HL-60/S4 (cell line): ENCODE measurements around the gene ANKZF1.

Source experiments
- in situ Hi-C: fragments of 300-500 bp; cut with MboI; formaldehyde crosslinking; loops from 2 replicates; pipeline ENCODE4 v1.14.3; 2022; ENCODE audit warnings: low sequenced_read_pairs

The ANKZF1 gene

GRCh38 chr2:219221957-219222518, 7.6 kb upstream of the ANKZF1 start:
- in situ Hi-C loops, result no loop called here

DNA sequence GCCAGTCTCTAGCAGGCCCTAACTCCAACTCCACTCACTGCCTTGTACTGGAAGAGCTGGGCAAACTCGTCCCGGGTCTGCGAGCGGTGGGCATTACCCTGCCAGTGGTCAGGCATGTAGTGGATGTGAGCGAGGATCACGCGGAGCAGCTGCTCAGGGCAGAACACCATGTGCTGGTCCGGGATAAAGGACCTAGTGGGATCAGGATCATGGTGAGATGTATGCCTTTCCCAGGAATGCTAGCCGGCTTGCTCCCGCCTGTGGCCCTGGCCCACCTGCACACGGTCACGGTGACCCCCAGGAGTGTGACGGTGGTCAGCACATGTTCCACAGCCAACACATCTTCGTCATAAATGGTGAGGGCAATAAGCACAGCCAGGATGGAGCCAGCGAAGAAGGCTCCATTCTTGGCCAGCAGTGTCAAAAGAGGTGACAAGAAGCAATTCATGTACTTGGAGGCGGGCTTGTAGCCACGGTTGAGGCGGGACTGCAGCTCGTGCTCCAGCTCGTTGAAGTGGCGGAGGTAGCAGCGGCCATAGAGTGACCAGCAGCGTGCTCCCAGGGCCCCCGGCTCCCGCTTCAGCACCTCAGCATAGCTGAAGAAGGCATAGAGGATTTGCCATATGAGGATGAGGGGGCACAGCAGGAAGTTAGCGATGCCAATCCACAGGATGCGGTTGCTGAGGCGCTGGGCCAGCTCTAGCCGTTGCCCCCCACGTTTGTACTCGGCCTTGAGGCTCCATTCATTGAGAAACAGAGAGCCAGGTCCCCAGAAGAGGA, 5.6 kb upstream of the ANKZF1 start:
- in situ Hi-C loops, result no loop called here

DNA sequence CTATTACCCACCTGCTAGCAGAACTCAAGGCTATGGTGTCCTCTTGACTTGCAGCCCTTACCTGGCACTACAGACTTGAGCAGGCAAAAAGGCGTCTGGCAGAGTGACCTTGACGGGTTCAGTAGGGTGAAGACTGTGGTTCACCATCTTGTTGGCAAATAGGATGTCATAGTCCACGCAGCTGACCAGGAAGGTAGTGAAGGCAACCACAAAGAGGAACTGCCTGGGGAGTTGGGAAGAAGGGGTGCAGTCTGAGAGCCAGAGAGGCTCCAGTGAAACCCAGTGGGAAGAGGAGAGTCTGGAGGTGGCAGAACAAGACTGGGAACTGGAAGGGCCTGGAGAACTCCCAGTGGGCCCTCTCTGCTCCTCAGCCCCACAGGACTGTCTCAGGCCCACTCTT, 4.3 kb upstream of the ANKZF1 start:
- in situ Hi-C loops, result no loop called here

DNA sequence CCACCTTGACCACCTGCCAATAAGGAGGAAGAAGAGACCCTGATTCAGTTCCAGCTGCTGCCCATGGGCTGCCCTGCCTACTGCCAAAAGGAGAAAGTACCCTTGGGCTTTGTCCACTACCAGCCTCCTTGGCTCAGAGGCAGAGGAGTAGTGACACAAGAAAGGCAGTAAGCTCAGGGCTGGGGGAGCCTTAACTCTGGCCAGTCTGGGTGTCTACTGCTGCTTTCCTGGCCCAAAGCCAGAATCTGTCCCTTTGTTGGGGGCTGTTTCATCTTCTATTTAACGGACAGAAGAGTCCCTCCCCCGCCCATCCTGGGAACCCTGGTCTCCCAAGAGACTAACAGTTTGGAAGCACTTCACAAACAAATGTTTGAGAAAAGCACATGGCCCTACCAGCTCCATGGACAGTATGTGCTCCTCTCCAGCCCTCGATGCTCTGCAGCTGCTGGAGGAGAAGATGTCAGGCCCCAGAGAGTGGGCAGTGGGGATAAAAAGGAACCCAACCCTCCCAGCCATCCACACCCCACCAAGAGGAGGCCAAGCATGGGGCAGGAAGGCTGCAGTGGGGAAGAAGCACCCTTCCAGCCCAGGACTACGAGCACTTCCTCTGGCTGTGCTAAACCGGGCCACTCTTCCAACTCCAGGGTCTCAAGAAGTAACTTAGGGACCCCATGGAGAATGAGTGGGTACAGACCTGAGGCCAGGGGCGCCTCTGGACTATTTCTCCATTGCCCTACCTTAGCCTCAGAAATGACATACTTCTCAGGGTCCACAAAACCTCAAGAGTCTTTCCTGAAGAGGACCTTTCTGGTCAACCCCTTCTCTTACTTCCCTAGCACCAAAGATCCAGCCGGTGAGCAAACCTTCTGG, 1.3 kb upstream of the ANKZF1 start:
- in situ Hi-C loops, result no loop called here

DNA sequence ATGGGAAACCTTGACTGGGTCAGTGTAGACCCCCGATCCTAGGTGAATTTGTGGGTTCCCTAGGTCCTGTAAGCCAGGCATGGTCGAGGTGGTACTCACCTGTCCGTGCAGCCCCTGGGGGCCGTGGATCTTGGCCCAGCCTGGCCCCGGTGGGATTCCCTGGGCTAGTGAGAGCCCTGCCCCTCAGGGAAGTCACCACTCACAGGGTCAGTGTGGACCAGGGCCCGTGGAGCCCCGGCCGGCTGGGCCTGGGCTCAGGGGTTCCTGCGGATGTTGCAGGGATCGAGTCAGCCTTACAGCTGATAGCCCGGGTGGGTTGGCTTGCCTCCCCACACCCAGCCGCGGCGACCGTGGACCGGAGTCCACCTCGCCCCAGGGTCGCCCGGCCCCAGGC, 698 bp upstream of the ANKZF1 start:
- in situ Hi-C loops, result no loop called here

DNA sequence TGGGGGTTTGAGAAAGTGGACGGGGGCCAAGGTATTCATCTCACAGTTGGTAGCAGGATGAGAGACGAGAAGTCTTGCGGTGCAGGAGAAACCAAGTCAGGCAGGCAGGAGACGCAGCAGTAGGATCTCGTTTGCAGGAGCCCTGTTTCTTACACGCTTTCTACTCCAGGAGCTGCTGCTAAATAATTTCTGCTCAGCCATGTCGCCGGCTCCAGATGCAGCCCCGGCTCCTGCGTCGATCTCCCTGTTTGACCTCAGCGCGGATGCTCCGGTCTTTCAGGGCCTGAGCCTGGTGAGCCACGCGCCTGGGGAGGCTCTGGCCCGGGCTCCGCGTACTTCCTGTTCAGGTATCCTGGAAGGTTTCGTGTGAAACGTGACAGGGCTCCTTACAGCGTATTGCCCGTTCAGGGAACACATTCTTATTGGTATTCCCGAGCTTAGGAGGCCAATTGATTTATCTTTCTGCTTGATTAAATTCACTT, 494 bp downstream of the ANKZF1 start:
- in situ Hi-C loops, result no loop called here

- in situ Hi-C loops, result no loop called here
These were observed 4.7 kb downstream of the ANKZF1 start for GRCh38 chr2:219234331-219234730.

GRCh38 chr2:219243291-219243761, 13.7 kb downstream of the ANKZF1 start:
- in situ Hi-C loops, result no loop called here

DNA sequence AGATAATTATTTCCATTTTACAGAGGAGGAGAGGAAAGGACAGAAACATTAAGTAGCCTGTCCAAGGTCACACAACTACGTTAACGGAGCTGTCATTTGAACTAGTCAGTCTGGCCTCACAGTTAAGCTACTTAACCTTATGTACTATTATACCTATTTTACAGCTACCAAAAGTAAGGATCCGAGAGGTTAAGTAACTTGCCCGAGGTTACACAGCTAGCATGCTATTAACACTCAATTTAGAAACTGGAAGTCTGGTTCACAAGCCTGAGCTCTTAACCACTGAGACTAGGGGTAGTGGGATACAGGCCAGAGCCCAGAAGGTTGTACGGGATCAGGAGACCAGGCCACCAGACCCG, 15.2 kb downstream of the ANKZF1 start:
- in situ Hi-C loops, result no loop called here

- in situ Hi-C loops, result no loop called here
These were observed 15.7 kb downstream of the ANKZF1 start, which contains the start of the genes GLB1L and STK16 for GRCh38 chr2:219245148-219245898. Gene GLB1L, minus strand, starts transcription at chr2:219245444. Its CDS starts 1,871 bp downstream, at chr2:219243573. Gene STK16, plus strand, starts transcription at chr2:219245479. Its CDS starts 521 bp downstream, at chr2:219246000.

- in situ Hi-C loops, result no loop called here
These were observed 16.3 kb downstream of the ANKZF1 start for GRCh38 chr2:219245899-219246230.

GRCh38 chr2:219246559-219246958, 17.0 kb downstream of the ANKZF1 start:
- in situ Hi-C loops, result no loop called here

DNA sequence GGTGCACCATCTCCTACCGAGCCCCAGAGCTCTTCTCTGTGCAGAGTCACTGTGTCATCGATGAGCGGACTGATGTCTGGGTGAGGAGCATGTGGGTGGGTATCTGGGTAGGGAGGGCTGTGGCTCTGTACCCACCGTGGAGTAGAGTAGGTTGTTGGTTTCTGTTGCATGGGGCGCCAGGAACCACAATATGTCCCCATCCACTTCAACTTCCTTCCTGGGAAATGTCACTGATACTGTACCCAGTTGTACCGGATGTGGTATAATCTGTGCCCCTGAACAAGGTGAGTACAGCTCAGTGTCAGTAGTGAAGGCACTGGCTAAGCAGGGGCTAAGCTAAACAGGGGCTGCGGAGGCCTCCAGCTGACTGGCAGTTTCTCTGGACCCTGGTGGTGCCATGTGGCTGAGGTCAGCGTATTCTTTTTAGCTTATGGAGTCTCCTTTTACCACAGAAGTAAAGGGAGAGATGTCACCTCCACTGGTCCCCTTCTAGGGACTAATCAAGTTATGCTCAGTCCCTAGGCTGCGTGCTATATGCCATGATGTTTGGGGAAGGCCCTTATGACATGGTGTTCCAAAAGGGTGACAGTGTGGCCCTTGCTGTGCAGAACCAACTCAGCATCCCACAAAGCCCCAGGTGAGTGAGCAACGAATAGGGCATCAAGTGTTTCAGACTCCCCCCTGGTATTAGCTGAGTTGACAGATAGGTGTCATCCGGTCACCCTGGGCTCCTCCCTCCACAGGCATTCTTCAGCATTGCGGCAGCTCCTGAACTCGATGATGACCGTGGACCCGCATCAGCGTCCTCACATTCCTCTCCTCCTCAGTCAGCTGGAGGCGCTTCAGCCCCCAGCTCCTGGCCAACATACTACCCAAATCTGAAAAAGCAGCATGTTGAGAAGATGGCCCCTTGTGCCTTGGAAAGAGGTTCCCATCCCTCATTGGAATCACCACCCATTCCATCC, 18.4 kb downstream of the ANKZF1 start:
- in situ Hi-C loops, result no loop called here

GRCh38 chr2:219248845-219249202, 19.2 kb downstream of the ANKZF1 start:
- in situ Hi-C loops, result no loop called here

DNA sequence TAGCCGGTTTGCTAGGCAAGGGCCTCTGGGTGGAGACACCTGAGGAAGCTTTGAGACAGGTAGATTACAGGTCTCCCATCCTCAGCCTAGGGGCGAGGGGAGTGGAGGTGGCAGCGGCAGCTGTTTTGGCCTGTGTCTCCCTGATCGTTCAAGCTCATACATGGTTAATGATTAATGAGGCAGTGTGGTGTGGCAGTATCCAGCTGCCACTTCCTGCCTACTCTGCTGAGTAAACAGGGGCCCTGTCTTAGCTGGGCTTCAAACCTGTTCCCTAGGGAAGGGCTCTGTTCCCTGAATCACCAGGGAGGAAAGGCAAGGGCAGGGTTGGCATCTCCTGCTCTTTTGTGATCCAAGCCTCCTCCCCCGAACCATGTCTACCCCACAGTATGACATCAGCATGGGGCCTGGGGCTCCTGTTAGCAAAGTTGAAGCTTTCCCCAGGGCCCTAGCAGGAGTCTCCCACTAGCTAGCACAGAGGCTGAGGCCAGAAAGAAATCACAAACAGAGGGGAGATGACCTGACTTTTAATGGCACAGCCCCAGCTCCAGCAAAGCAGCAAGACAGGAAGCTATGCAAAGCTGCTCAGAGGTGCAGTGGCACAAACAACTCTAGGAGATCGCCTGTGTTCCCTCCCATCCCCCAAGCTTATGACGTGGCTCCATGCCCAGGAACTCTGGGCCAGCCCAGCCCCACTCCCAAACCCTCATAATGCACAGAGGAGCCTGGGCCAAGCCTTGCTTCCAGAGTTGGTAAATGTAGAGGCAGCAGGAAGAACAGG, 19.8 kb downstream of the ANKZF1 start:
- in situ Hi-C loops, result no loop called here

- in situ Hi-C loops, result no loop called here
These were observed 20.6 kb downstream of the ANKZF1 start for GRCh38 chr2:219250049-219250781.

DNA sequence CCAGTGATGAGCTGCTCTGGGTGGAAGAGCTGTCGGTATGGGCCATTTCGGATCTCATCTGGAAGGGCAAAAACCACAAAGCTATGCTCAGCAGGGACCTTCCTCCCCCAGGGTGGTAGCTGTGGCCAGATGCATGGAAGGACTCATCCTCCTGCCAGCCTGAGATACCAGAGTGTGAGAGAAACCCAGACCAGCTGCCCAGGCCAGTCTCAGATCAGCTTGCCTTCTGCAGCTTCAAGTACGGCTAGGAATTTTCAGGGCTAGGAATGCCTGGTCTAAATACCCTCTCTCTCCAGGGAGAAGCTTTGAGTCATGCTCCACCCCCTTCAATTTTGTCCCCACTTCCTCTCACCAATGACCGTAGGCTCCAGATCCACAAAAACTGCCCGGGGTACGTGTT, 22.1 kb downstream of the ANKZF1 start:
- in situ Hi-C loops, result no loop called here

- in situ Hi-C loops, result no loop called here
These were observed 22.5 kb downstream of the ANKZF1 start for GRCh38 chr2:219252084-219252483.
